T-helper 17 cell (primary cell): Measurements from ENCODE around the gene KIRREL1. TPM values are rescaled to one million over a fixed set of nuclear protein-coding genes. Genes with fewer than 3 reads are reported as not detected.

Experiments
- ATAC-seq: fragments of 150-1000 bp; cut with Tn5 transposase; 2 replicates; pipeline ENCODE4 v1.10.0; 2021; ENCODE audit warnings: mild to moderate bottlenecking, moderate library complexity
- DNase-seq, 3 donors: peaks; one replicate each; pipeline versions ENCODE4 v3.0.0 to v3.0.0-alpha.2; 2020 to 2021
- H3K9me3 ChIP-seq: one replicate; pipeline ENCODE4 v1.7.0; 2013; ENCODE audit warnings: low read length, mild to moderate bottlenecking; ENCODE audit not compliant: control insufficient read depth, poor library complexity, severe bottlenecking
- H3K27ac Mint-ChIP-seq: one replicate; pipeline ENCODE4 v1.8.0; 2022; ENCODE audit warnings: mild to moderate bottlenecking, moderate library complexity, mixed read lengths
- H3K27me3 Mint-ChIP-seq: one replicate; pipeline ENCODE4 v1.8.0; 2022; ENCODE audit warnings: mixed read lengths
- H3K36me3 Mint-ChIP-seq: one replicate; pipeline ENCODE4 v1.8.0; 2022; ENCODE audit warnings: low read depth, mixed read lengths
- H3K4me1 Mint-ChIP-seq: one replicate; pipeline ENCODE4 v1.8.0; 2022; ENCODE audit warnings: mild to moderate bottlenecking, mixed read lengths
- H3K4me3 Mint-ChIP-seq: one replicate; pipeline ENCODE4 v1.8.0; 2022; ENCODE audit warnings: mild to moderate bottlenecking, moderate library complexity, mixed read lengths
- total RNA-seq, 4 donors: library from RNA in 2 of 4; stranded (reverse) in 2 of 4; gene quantifications; one replicate each; pipeline ENCODE4 v1.2.3 and lab custom pipeline; 2022 to 2026

Gene KIRREL1
- total RNA-seq, 2 donors from 2014 or later, result not detected

DNA sequence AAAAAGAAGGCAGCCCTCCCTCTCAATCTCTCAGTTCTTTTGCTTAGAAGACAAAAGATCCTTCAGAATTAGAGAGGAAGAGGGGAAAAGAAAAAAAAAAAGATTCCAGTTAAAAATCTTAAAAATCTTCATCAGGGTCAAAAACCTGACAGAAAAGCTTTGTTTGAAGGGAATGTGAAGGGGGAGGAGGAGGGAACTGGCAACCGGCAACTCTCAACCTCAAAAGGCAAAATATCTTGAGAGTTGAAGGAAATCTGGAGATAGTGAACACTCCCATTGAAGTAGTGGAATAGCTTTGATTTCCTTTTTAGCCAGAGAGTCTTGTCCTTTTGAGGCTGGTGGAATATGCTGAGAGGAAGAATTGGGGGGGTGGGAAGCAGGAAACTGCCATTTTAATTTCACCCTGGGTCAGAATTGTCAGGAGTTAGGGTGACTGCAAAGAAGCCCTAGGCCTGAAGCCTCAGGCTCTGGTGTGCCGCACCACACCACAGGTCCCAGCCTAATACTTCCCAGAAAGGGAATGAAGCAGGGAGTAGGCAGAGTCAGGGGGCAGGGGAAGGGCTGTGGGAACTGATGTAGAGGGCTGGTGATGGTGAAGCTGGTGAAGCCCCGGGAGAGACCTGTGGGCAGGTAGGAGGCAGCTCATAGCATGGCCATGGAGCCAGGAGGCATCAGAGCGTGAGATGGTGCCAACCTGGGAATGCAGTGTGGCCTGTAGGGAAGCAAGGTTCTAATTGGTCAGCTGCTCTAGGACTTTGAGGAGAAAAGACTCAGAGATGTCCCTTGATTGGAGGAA, 24.6 kb downstream of the KIRREL1 start:
- no peak overlapping the region for H3K4me3 Mint-ChIP-seq
- no peaks in the 10 kb centered on the region for H3K9me3 ChIP-seq
- DNase-seq, result no peak
- H3K27ac Mint-ChIP-seq, result no peak overlapping the region
- ATAC-seq, result no peak
- H3K4me1 Mint-ChIP-seq, result peaks cover 7% of the 10 kb centered on the region
- H3K27me3 Mint-ChIP-seq, result peaks cover 84% of the 10 kb centered on the region
- H3K36me3 Mint-ChIP-seq, result peaks cover 3% of the 10 kb centered on the region

DNA sequence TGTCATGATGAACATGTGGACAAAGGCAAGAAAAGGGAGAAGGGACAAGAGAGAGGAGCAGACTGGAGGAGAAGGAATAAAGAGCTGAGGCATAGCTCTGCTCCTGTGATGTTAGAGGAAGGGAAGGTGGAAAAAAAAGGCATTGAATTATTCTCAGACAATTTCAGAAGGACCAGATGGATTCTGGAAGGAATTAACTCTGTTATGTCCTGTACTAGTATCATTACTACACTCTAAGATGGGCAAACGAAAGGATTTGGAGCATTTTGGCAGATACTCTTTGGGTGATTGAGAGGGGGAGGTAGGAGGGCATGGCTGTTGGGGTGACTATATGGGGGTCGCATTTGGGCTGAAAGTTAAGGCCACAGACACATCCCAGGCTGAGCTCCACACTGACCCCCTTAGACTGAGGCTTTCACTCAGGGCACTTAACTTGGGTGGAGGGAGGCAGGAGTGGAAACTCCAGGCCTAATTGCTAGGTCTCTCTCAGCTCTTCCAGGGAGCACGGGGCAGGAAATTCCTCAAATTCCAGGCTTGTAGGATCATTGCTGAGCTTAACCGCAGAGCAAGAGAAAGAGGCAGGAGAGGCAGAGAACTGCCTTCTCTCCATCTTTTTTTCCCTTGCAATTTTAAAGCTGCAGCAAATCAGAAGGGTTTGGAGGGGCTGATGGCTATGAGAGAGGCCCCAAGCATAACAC, 25.9 kb downstream of the KIRREL1 start:
- no peaks in the 10 kb centered on the region for H3K36me3 Mint-ChIP-seq
- no peaks in the 10 kb centered on the region for H3K9me3 ChIP-seq
- peaks cover 82% of the 10 kb centered on the region for H3K27me3 Mint-ChIP-seq
- DNase-seq, result no peak
- H3K4me3 Mint-ChIP-seq, result no peak overlapping the region
- peaks cover 5% of the 10 kb centered on the region for H3K4me1 Mint-ChIP-seq
- no peak overlapping the region for H3K27ac Mint-ChIP-seq
- ATAC-seq, result no peak

DNA sequence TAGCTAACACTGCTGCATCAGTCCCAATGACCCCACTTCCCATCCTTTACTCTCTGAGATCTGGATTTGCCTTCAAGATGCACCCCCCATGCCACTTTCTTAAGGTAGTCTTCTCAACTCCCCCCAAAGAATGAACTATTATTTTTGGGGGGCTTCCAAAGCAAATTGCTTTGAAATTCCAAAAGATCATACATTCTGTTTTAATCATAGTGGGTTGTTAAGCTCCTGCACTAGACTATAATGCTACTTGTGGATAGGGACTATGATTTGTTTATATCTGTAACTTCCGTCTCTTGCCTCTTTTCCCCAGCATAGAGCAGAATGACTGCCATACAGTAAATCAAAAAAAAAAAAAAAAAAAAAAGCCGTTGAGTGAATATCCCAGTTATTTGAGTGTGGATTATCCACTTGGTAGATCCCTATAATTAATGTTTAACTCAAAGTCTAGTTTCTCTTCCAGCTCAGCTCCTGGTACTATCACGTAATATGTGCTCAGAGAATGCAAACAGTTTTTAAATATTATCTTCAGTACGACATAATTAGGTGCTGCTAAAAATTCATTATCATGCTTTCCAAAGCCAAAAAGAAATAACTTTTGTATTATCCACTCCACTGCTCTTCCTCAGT, 26.9 kb downstream of the KIRREL1 start:
- H3K36me3 Mint-ChIP-seq, result no peaks in the 10 kb centered on the region
- no peak overlapping the region for H3K4me3 Mint-ChIP-seq
- no peak for ATAC-seq
- no peaks in the 10 kb centered on the region for H3K9me3 ChIP-seq
- H3K4me1 Mint-ChIP-seq, result peaks cover 5% of the 10 kb centered on the region
- H3K27me3 Mint-ChIP-seq, result peaks cover 89% of the 10 kb centered on the region
- H3K27ac Mint-ChIP-seq, result no peak overlapping the region
- DNase-seq, result no peak

DNA sequence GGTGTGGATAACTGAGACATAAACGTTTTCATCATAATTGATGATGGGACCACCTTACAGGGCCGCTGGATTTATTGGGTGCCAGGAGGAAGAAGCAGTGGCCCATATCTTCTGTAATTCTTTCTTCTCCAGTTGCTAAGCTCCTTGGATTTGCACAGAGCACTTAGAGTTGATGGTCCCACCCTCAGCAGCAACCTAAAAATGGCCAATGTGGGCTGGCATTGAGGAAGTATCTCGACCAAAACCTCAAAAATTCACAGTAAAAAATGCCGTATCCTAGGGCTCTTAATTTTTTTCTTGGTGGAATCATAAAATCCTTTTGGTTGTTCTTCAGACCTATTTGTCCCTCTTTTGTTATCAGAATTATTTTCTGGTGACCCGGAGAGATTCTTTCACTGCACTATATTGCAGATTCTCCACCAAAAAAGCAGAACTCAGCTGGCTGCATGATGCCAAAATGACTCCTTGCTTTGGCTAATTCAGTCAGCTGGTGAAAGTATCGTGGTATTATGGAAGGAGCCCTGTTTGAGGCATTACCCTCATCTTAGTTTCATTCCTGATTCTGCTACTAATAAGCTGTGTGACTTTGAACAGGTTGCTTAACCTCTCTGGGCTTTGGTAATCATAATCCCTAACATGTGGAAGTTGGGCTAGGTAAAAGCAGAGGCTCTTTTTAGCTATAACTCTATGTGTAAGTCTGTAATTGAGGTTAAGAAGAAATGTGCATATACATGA, 27.6 kb downstream of the KIRREL1 start:
- peaks cover 87% of the 10 kb centered on the region for H3K27me3 Mint-ChIP-seq
- no peaks in the 10 kb centered on the region for H3K36me3 Mint-ChIP-seq
- no peaks in the 10 kb centered on the region for H3K9me3 ChIP-seq
- no peak overlapping the region for H3K4me3 Mint-ChIP-seq
- DNase-seq (no peak), ATAC-seq (no peak)
- H3K27ac Mint-ChIP-seq, result no peak overlapping the region
- H3K4me1 Mint-ChIP-seq, result peaks cover 5% of the 10 kb centered on the region

DNA sequence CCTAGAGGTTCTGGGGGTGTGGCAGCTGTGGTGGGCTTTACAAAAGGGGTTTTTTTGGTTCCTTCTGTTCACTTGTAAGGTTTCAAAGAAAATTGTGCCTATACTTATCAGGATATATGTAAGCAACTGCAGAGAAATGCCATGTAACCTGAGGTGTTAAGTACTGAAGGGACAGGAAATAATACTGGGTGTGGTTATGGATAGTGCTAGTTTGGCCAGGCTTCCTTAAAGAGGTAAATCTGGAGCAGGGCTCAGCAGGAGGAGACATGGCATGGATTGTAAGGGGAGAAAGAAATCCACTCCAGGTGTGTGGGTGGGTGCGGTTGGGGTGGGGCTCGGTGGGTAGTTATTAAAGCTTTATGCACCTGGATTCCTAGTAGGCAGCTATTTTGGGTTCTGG, 28.3 kb downstream of the KIRREL1 start:
- peaks cover 5% of the 10 kb centered on the region for H3K4me1 Mint-ChIP-seq
- H3K4me3 Mint-ChIP-seq, result no peak overlapping the region
- H3K27ac Mint-ChIP-seq, result no peak overlapping the region
- H3K27me3 Mint-ChIP-seq, result peaks cover 87% of the 10 kb centered on the region
- no peaks in the 10 kb centered on the region for H3K36me3 Mint-ChIP-seq
- H3K9me3 ChIP-seq, result no peaks in the 10 kb centered on the region
- ATAC-seq (no peak), DNase-seq (no peak)

DNA sequence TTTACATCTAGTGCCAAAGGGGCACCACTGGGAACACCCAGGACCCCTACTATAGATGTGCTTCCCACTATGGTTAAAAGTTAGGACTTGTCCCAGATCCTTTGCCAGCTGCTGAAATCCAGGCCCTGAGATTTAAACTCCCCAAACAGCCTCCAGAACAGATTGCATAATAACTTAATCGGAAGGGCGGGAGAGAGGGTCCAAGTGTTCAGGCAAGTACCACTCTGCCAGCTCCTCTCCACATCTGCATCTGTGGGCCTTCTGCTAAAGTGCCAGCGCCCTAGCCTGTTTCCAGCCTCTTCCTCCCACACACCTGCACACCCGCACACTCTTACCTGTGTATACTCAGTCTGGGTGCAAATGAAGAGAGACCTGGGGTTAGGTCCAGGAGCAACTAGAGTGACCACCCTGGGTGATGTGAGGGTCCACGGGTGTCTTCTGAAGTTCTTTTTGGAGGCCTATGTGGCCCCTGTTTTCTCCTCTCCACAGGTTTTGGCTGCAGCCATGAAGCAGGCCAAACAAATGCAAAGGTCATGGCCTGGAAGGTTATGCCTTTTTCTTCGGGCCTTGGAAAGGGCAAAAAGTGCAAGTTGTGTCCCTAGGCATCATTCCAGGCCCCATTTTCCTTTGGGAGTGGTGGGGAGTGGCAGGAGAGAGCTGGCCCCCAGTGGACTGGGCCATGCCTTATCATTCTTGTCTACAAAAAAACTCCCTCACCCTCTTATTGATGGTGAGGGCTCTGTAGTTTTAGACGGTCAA, 29.3 kb downstream of the KIRREL1 start:
- ATAC-seq (no peak), DNase-seq (no peak)
- H3K9me3 ChIP-seq, result no peaks in the 10 kb centered on the region
- H3K36me3 Mint-ChIP-seq, result no peaks in the 10 kb centered on the region
- peaks cover 2% of the 10 kb centered on the region for H3K4me1 Mint-ChIP-seq
- peaks cover 78% of the 10 kb centered on the region for H3K27me3 Mint-ChIP-seq
- no peak overlapping the region for H3K4me3 Mint-ChIP-seq
- no peak overlapping the region for H3K27ac Mint-ChIP-seq

DNA sequence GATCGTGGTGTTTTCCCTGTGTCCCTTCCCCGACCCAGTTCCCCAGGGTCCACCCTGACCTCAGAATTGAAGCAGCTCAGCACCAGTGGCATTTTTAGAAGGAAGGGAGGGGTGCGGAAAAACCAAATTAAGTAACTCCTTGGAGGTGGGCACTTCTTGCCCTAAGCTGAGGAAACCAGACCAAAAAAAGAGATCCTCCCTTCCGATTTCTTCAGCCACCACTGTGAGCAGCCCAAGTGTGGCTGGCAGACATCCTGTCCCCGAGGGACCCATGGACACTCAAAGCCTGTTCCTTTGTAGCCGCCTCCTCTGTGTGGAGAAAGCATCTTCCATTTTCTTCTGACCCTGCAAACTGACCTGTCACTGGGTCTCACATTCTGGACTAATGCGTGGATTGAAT, 31.3 kb downstream of the KIRREL1 start:
- peaks cover 4% of the 10 kb centered on the region for H3K4me1 Mint-ChIP-seq
- no peaks in the 10 kb centered on the region for H3K9me3 ChIP-seq
- peaks cover 58% of the 10 kb centered on the region for H3K27me3 Mint-ChIP-seq
- no peak for ATAC-seq
- DNase-seq, result no peak
- H3K4me3 Mint-ChIP-seq, result no peak overlapping the region
- no peaks in the 10 kb centered on the region for H3K36me3 Mint-ChIP-seq
- H3K27ac Mint-ChIP-seq, result no peak overlapping the region

DNA sequence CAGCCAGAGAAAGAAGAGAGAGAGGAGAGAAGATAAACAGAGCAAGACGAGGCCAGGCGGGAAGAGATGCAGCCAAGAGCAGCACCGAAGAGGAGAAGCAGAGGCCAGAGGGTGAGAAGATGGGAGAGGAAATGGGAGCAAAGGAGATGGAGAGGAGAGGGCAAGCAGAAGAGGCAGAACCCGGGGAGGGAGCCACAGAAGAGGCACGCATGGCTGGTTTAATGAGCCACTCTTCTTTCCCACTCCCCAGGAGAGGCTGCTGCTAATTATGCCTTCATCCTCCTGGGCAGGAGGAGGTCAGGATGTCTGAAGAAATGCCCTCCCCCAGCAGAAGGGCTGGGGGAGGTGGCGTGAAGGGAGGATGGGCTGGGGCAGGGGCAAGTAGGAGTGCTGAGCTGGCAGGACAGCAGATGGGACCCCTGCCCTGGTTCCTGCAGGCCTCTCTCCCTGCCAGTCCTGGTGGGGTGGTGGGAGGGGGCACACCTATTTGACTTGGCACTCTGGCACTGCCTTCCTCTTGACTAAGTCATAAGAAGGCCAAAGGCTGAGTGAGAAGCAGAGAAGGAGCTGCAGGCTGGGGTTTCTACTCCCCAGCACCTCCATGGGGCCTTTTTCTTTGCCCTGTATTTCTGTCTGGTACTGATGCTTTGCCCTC, 32.3 kb downstream of the KIRREL1 start:
- no peak overlapping the region for H3K27ac Mint-ChIP-seq
- no peaks in the 10 kb centered on the region for H3K9me3 ChIP-seq
- no peaks in the 10 kb centered on the region for H3K36me3 Mint-ChIP-seq
- peaks cover 4% of the 10 kb centered on the region for H3K4me1 Mint-ChIP-seq
- H3K4me3 Mint-ChIP-seq, result peak overlapping the region; percentile 19
- ATAC-seq, result no peak
- no peak for DNase-seq
- H3K27me3 Mint-ChIP-seq, result peaks cover 48% of the 10 kb centered on the region

DNA sequence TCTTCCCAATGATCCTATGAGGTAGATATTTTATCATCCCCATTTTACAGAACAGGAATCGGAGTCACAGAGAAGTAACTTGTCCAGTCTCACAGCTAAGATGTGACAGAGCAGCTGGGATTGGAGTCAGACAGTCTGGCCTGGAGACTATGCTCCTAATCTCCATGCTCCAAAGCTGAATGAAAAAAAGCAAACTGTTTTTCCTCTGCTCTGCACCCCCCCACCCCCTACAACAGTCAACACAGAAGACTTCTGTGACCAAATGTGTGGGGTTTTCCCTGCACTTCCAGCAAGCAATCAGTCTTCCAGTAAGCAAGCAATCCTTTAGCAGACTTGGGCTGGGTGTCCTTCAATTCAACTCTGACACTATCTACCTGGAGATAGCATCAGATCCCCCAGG, 33.2 kb downstream of the KIRREL1 start:
- no peak for DNase-seq
- H3K9me3 ChIP-seq, result no peaks in the 10 kb centered on the region
- H3K27me3 Mint-ChIP-seq, result peaks cover 48% of the 10 kb centered on the region
- peaks cover 4% of the 10 kb centered on the region for H3K4me1 Mint-ChIP-seq
- no peak for ATAC-seq
- H3K27ac Mint-ChIP-seq, result no peak overlapping the region
- H3K36me3 Mint-ChIP-seq, result no peaks in the 10 kb centered on the region
- H3K4me3 Mint-ChIP-seq, result no peak overlapping the region

DNA sequence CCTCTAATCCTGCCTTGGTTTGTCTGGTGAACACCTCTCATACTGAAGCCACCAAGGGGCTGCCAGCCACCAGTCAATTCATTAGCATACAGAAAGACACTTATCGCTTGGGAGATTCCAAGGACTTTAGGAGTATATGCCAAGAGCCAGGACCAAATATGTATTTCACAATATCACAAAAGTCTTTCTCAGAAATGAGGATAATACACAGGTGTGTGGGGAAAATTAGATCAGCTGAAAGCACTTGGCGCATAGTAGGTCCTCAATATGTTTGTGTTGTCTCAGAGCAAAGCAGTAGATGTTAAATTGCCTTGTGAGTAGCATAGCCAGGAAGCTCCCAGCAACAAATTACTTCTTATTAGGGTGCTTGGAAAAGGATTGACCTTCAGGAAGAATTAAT, 34.1 kb downstream of the KIRREL1 start:
- Mint-ChIP-seq H3K36me3 (no peaks in the 10 kb centered on the region), H3K27ac (no peak overlapping the region), H3K4me3 (no peak overlapping the region), H3K4me1 (peaks cover 4% of the 10 kb centered on the region), H3K27me3 (peaks cover 47% of the 10 kb centered on the region)
- no peak for ATAC-seq
- no peak for DNase-seq
- H3K9me3 ChIP-seq, result no peaks in the 10 kb centered on the region

DNA sequence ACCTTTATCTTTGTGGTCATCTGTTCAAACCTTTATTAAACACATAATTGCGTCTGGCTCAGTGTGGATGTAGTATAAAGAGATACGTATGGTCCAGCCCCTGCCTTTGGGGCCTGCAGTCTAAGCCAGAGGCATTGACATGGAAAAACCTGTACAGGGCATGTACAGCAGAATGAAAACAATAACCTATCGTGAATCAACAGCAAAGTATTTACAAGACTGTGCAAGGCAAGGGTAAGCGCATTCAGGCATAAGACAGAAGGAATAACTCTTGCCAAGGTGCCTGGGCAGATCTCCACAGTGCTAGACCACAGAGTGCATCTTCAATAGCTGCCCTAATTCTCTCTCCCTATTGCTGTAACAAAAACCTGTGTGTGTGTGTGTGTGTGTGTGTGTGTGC, 35.5 kb downstream of the KIRREL1 start:
- ATAC-seq, result no peak
- Mint-ChIP-seq H3K4me1 (peaks cover 2% of the 10 kb centered on the region), H3K27ac (no peak overlapping the region), H3K27me3 (peaks cover 38% of the 10 kb centered on the region), H3K36me3 (no peaks in the 10 kb centered on the region), H3K4me3 (no peak overlapping the region)
- DNase-seq, result no peak
- no peaks in the 10 kb centered on the region for H3K9me3 ChIP-seq

DNA sequence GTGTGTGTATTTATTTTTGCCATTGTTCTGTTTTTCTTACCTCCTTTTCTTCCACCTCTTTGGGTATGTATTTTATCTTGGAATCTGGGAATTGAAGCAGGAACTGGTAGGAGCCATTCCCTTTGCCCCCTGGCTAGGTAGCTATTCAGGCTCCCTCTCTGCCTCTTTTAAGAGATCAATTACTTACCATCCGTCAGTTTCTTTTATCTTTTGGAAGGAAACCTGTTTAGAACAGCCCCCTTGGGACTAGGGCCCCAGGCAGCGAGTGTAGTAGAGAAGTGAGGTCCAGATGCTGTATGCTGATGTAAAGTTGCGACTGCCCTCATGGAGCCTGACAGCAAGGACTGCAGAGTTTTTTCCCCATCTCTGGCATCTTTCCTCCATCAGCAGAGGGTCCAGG, 41.6 kb downstream of the KIRREL1 start:
- no peak overlapping the region for H3K4me3 Mint-ChIP-seq
- H3K36me3 Mint-ChIP-seq, result no peaks in the 10 kb centered on the region
- no peak for ATAC-seq
- no peaks in the 10 kb centered on the region for H3K9me3 ChIP-seq
- no peak overlapping the region for H3K27ac Mint-ChIP-seq
- DNase-seq, result no peak
- no peaks in the 10 kb centered on the region for H3K4me1 Mint-ChIP-seq
- peaks cover 48% of the 10 kb centered on the region for H3K27me3 Mint-ChIP-seq
